ENCODE results near the gene MN1.

DNA sequence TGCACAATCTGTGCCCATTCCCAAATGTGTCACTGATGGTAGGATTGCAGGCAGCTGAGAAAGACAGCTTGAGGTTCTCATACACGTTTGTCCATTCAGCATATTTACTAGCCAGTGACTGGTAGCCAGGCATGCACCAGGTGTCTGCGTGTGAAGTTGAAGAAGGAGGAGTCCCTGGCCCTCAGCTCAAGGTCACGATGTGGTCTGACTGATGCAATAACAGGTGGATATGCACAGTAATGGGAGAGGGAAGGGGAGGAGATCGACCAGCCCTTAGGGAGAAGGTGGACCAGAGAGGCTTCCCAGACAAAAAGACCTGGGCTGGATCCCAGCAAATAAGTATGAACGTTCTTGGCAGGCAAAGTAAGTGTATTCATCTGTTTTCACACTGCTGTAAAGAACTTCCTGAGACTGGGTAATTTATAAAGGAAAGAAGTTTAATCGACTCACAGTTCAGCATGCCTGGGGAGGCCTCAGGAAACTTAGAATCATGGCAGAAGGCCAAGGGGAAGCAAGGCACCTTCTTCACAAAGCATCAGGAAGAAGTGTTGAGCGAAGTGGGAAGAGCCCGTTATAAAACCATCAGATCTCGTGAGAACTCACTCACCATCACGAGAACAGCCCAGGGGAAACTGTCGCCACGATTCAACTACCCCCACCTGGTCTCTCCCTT, 96.0 kb downstream of the MN1 start:
- TF ChIP-seq, protein P1, sequence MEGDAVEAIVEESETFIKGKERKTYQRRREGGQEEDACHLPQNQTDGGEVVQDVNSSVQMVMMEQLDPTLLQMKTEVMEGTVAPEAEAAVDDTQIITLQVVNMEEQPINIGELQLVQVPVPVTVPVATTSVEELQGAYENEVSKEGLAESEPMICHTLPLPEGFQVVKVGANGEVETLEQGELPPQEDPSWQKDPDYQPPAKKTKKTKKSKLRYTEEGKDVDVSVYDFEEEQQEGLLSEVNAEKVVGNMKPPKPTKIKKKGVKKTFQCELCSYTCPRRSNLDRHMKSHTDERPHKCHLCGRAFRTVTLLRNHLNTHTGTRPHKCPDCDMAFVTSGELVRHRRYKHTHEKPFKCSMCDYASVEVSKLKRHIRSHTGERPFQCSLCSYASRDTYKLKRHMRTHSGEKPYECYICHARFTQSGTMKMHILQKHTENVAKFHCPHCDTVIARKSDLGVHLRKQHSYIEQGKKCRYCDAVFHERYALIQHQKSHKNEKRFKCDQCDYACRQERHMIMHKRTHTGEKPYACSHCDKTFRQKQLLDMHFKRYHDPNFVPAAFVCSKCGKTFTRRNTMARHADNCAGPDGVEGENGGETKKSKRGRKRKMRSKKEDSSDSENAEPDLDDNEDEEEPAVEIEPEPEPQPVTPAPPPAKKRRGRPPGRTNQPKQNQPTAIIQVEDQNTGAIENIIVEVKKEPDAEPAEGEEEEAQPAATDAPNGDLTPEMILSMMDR (IDR thresholded peaks at IDR 0.05; ENCODE audit: borderline replicate concordance, extremely low read depth, low read length, poor library complexity, severe bottlenecking), result no peak
- no peak for TF ChIP-seq EZH2 (IDR thresholded peaks at IDR 0.05; ENCODE audit: borderline replicate concordance, low read depth, low read length, severe bottlenecking)
